ENCODE data around the gene SH3BP4. TPM values are rescaled to one million over a fixed set of nuclear protein-coding genes. Genes with fewer than 3 reads are reported as not detected.

The SH3BP4 gene
- total RNA-seq, 1 experiment from 2014 or later: 33.9 TPM

DNA sequence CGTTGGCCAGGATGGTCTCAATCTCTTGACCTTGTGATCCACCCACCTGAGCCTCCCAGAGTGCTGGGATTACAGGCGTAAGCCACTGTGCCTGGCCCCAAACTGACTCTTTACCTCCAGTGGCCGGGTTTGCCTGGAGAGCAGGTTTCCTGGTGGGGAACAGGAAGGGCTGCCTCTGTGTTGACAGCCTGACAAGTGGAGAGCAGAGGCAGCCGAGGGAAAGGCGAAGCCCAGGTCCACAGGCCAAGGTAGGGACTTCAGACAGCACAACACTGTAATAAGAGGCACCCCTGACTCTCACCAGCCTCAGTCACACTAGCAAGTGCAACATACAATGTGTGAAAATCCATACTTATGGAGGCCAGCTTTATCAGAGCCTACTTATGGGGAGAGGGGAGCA lies 16.5 kb upstream of the SH3BP4 start:
- in situ Hi-C loops (cut with HindIII; ENCODE audit: low pct_unique_long_range_greater_than_20kb, low sequenced_read_pairs): no loop called here
- DNase-seq (ENCODE audit: low read depth): no peak

DNA sequence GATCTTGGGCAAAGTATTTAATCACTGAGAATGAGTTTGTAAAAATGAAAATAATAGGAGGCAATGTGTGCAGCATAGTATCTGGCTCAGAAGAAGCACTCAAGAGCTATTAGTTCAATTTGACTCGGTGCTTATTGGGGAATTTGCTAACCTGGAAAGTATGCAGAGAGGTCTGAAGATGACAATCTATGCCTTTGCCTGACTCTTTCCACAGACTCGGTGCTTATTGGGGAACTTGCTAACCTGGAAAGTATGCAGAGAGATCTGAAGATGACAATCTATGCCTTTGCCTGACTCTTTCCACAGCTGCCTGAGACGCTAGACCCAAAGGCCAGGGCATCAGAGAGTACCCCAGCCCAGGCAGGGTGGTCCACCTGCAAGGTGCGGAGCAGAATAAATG lies 12.2 kb upstream of the SH3BP4 start:
- DNase-seq (ENCODE audit: low read depth): no peak
- in situ Hi-C loops (cut with HindIII; ENCODE audit: low pct_unique_long_range_greater_than_20kb, low sequenced_read_pairs): no loop called here

DNA sequence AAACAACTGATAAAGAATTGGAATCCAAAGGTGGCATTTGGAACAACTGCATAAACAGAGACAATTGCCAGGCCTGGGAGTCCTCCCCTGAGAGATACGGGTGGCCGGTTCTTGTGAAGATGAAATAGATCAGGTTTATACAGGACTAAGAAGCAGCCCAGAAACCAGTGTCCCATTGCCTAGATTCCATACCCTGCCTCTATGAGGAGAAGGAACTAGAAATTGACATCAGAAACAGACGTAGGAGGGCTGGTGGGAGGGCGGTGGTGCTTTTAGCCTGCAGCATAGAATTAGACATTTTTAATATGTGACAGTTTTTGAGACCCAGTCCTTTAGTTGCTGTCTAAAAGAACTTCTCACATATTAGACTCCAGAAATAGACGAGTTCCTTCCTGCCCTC lies 11.8 kb upstream of the SH3BP4 start:
- no peak for DNase-seq (ENCODE audit: low read depth)
- in situ Hi-C loops (cut with HindIII; ENCODE audit: low pct_unique_long_range_greater_than_20kb, low sequenced_read_pairs): no loop called here

DNA sequence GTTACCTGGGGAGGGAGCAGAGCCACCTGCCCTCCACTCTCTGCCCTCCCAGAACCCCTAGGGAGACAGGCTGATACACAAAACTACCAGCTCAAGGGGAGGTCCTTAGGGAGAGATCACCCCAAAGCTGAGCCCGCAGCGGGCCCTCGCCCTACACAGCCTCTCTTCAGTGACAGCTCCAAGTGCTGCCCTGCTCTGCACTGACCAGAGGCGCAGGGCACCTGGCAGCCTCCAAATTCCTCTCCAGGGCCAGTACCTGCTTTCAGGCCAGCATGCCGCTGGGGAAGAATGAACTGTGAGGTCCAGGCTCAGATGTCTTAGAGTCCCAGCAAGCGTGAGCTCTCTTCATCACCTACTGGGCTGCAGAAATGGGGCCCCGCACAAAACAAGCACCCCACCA lies 11.3 kb upstream of the SH3BP4 start:
- DNase-seq (ENCODE audit: low read depth): no peak
- in situ Hi-C loops (cut with HindIII; ENCODE audit: low pct_unique_long_range_greater_than_20kb, low sequenced_read_pairs): no loop called here

DNA sequence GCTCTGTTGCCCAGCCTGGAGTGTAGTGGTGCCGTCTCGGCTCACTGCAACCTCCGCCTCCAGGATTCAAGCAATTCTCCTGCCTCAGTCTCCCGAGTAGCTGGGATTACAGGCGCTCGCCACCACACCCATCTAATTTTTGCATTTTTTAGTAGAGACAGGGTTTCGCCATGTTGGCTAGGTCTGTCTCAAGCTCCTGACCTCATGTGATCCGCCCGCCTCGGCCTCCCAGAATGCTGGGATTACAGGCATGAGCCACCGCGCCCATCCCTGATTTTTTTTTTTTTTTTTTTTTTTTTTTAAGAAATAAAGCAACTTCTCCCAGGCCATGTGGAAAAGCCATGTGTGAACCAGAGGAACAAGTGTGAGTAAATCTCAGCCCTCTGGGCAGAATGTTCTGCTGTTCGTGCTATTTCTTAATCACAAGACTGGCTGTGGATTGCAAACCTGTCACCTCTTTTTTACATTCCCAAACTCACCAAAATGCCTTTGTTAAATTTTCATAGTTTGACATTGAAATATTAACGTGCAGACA lies 6.4 kb upstream of the SH3BP4 start:
- no peak for DNase-seq (ENCODE audit: low read depth)
- in situ Hi-C loops (cut with HindIII; ENCODE audit: low pct_unique_long_range_greater_than_20kb, low sequenced_read_pairs): no loop called here

DNA sequence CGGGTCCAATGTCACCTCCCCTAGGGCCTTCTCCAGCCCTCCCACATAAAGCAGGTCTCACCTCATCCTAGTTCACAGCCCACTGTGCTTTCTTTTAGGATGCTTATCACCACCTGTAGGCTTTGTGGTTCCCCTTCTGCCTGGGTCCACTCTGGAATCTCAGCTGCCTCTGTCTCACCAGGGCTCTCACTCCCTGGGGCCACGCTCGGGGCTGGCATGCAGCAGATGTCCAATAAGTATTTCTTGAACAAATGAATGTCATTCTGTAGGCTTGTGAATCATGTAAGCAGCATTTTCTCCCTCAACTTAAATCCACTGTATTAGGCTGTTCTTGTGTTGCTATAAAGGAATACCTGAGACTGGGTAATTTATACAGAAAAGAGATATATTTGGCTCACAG lies 4.3 kb upstream of the SH3BP4 start:
- DNase-seq (ENCODE audit: low read depth): no peak
- in situ Hi-C loops (cut with HindIII; ENCODE audit: low pct_unique_long_range_greater_than_20kb, low sequenced_read_pairs): no loop called here

DNA sequence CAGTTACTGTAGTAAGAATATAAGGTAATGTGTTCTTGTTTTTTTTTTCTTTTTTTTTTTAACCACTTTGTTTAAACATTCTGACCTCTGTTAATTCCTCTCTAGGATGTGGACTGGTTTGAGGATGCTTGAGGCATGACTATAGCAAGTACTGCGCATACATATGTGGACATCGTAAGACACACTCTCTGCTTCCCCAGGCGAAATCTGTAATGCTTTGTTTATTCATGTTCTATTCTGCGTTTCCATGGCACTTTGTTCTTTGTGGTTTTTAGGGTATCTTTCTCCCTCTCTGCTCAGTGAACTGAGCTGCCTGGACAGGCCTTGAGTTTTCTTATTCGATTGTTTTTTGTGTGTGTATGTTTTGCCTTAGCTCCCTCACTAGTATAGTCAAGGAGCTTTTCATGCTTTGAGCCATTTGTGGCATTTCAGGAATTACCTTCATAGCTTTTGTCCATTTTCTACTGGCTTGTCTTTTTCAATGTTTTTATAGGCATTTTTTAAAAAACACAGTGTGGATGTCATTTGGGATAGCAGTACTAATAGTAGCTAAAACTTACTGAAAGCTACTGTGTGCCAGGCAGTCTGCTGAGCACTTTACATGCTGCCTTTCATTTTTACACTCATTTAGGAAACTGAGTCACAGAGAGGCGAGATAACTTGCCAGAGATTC lies 1.9 kb upstream of the SH3BP4 start:
- peak; percentile 92 for DNase-seq (ENCODE audit: low read depth)
- in situ Hi-C loops (cut with HindIII; ENCODE audit: low pct_unique_long_range_greater_than_20kb, low sequenced_read_pairs): no loop called here

DNA sequence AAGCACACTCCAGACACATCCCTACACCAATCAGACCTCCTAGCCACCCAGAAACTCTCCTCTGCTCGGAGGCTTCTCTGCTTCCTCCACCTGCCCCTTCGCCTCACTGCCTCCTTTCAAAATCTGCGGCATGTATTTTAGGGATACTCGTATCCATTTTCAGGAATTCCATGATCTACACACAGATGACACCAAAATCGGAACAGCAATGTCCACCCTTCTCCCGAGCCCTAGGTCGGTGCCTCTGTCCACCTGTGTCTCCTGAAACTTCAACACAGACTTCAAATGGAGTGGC lies 1.4 kb upstream of the SH3BP4 start:
- no peak for DNase-seq (ENCODE audit: low read depth)
- in situ Hi-C loops (cut with HindIII; ENCODE audit: low pct_unique_long_range_greater_than_20kb, low sequenced_read_pairs): no loop called here

DNA sequence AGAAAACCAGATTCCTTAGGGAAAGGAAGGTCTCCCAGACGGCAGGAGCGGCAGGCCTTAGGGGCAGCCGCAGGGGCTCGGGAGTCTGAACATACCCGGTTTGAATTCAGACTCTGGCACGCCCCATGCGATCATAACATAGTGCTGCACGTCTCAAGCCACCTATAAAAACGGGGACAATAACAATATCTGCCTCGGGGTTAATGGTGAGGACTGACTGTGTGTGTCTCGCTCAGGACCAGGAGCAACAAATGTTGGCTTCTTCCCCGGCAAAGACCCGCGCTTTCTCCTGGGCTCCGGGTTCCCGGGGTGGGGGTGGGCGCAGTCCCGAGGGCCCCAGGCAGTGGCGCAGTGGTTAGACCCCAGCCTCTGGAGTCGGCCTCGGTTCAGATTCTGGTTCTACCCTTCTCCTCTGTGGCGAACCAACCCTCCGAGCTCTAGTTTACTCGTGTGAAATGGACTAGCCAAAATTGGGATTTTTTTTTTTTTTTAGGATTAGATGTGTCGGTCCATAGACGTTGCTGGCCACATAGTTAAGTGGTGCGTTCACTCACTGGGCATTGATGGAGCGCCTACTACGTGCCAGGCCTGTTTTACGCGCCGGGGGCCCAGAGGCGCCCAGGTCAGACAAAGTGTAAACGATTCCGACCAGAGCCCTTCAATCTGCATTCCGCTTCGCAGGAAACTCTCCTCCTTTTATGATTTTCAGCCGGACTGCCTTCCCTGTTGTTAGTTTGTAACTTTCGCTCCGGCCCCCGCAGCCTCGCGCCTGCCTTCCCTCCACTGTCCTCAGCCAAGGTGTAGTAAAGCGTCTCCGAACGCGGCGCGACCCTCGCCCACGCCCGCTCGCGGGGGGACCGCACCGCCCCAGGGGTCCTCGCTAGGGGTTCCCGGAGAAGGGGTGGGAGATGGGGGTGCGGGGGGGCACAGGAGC lies 820 bp upstream of the SH3BP4 start:
- in situ Hi-C loops (cut with HindIII; ENCODE audit: low pct_unique_long_range_greater_than_20kb, low sequenced_read_pairs): no loop called here
- no peak for DNase-seq (ENCODE audit: low read depth)

DNA sequence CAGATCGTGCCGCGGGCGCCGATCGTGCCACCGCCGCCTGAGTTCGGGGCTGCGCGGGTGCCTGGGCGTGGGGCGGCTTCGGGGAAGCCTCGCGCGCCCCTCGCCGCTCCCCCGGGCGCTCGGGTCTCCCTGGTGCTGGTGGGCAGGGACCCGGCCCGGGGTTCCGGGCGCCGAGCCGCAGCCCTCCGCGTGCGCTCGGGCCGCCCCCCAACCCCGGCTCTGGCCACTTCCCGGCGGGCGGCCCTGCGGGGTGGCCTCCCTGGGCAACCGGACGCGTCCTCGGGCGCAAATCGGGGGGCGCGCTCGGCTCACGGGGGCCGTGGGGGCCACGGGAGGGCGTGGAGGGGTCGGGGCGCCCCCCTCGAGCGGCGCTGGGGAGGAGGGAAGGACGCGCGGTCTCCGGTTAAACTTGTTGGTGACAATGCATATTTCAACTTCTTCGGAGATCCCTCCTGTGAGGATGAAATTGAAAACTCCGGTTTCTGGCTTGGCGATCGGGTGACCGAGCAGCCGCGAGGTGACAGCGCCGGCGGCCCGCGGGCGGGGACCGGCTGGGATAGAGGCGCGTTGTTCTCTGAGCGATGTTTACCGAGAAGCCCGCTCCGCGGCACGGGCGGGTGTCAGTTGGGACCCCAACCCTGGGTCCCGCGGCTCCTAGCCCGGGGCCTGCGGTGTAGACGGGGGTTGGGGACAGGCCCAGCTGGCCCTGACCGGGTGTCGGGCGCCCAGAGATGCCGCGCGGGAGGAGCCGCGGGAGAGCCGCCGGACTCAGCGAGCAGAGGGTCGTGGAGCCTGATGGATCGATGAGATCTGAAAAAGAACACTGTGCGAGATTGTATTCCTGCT lies 676 bp downstream of the SH3BP4 start:
- DNase-seq (ENCODE audit: low read depth): no peak
- in situ Hi-C loops (cut with HindIII; ENCODE audit: low pct_unique_long_range_greater_than_20kb, low sequenced_read_pairs): no loop called here

DNA sequence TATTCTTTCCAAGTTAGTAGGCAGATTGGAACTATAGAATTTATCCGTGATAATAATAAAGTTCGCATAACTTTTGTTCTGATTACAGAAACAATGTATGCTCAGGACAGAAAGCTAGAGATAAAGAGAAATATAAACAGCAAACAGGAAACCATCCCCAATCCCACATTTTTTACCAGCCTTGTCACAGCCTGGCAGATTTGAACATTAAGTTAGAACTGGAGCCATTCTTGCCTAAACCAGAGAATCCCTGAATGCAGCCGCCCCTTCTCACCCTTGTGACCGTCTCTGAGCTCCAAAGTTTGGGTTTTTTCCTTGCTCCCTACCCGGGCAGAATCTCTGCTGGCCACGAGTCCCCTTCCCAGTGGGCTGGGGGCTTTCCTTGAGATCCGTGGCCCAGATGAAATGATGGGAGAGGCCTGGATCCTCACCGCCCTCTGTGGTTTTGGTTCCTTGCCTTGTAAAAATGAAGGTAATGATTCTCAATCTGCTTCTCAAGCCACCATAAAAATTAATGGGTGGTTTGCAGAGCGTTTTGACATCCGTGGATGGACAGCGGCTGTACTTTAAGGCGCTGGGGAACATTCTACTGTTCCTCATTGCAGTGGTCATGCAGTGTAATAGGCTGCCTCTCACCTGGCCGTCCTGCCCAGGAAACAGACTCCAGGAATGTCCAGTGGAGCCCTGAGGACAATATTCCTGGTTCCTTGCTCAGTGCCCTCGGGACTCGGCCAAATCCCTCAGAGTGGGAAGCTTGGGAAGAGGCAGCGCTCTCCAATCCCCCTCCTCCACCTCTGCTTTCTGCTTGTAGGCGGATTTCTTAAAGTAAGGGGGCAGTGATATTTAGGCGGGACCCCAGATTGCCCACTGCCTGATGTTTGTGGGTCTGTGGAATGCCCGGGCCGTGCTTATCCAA lies 1.6 kb downstream of the SH3BP4 start:
- in situ Hi-C loops (cut with HindIII; ENCODE audit: low pct_unique_long_range_greater_than_20kb, low sequenced_read_pairs): no loop called here
- DNase-seq (ENCODE audit: low read depth): no peak

DNA sequence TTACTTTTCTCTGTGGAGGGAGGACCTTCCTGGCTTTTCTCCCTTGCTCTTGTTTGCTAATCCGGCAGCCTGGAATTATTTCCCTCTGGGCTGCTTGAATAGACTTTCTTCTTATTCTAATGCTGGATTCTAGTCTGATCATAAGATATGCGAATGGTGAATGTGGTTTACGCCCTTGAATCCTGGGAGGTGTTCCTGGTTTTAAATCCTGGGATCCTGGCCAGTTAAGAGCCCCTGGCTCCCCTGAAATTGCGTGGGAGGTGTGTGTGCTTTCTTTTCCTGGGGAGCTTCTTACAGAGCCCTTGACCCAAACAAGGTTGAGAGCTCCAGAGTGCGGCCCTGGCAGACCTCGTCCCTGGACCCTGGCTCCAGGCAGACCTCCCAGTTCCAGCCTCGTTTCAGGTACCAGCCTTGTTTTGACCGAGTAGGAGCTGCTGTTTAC lies 2.8 kb downstream of the SH3BP4 start:
- no peak for DNase-seq (ENCODE audit: low read depth)
- in situ Hi-C loops (cut with HindIII; ENCODE audit: low pct_unique_long_range_greater_than_20kb, low sequenced_read_pairs): no loop called here

DNA sequence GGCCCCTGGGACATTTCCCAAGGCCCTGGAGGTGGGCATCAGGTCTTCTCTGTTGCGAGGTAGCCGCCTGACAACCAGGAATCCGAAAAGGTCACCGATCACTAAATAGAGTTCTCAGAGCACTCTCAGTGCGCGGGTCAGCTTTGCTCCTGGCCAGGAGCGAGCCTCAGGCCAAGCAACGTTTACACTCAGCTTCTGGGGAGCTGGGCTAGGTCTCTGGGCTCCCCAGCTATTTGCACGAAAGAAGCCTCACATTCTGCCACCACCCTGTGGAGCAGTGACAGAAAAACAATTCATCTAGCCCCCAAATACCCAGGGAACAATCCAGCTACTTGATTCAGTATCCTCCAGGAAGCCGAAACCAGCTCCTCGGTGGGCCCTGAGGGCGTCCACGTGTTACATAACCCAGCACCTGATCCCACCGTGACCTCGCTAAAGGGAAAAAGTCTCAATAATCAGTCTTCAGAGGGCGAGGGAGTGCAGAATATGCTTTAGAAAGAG lies 3.3 kb downstream of the SH3BP4 start:
- in situ Hi-C loops (cut with HindIII; ENCODE audit: low pct_unique_long_range_greater_than_20kb, low sequenced_read_pairs): no loop called here
- DNase-seq (ENCODE audit: low read depth): no peak

DNA sequence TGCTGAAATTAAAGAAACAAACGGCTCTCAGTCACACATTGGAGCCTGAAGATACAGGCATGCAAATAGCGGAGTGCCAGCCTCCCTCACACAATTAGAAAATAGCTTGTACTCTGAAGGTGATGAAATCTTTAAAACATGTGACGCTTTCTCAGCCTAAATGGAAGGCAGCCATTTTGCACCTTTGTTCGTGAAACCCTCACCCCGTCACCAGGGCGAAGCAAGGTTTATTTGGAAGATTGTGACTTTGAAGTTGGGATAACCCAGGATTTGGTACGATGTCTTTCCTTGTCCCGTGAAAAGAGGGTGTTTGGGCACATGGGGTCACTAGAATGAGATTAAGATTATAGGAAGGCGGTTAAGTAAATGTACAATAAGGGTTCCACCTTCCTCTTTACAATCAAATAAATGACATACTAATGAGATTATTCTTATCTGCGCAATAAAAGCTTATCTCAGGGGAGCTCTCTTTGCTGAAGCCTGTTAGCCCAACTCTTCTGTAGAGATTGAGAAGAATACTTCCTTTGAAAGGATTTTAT lies 4.2 kb downstream of the SH3BP4 start:
- DNase-seq (ENCODE audit: low read depth): no peak
- in situ Hi-C loops (cut with HindIII; ENCODE audit: low pct_unique_long_range_greater_than_20kb, low sequenced_read_pairs): no loop called here

DNA sequence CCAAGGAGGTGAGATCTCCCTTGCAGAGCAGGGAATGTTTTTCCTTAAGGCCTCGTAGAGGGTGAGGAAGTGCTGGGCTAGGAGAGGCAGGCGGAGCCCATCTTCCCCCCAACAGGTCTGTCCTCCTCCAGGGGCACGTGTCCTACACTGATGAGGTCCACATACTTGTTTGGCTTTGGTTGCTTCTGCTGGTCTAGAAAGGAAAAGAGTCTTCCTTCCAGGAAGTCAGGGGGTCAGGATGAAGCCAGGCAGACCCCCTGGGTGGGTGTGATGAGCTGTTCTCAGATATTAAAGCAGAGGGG lies 6.0 kb downstream of the SH3BP4 start:
- no peak for DNase-seq (ENCODE audit: low read depth)
- in situ Hi-C loops (cut with HindIII; ENCODE audit: low pct_unique_long_range_greater_than_20kb, low sequenced_read_pairs): no loop called here

DNA sequence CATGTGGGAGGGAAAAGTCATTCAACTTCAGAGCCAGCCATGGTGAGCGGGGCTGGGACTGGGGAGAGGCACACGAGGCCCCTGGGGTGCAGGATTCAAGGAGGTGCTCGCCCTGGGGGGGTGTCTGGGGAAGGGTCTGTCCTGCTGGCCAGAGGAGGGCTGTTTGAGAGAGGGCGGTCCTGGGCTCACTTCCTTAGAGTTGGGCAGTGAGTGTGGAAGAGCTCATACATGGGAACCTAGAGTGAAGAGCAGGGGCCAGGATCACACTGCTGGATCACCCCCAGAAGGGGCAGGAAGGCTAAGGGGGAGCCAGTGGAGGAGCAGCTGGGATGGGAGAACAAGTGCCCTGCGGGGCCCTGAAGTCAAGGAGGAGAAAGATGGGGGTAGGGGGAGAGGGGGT lies 6.5 kb downstream of the SH3BP4 start:
- no peak for DNase-seq (ENCODE audit: low read depth)
- in situ Hi-C loops (cut with HindIII; ENCODE audit: low pct_unique_long_range_greater_than_20kb, low sequenced_read_pairs): no loop called here

DNA sequence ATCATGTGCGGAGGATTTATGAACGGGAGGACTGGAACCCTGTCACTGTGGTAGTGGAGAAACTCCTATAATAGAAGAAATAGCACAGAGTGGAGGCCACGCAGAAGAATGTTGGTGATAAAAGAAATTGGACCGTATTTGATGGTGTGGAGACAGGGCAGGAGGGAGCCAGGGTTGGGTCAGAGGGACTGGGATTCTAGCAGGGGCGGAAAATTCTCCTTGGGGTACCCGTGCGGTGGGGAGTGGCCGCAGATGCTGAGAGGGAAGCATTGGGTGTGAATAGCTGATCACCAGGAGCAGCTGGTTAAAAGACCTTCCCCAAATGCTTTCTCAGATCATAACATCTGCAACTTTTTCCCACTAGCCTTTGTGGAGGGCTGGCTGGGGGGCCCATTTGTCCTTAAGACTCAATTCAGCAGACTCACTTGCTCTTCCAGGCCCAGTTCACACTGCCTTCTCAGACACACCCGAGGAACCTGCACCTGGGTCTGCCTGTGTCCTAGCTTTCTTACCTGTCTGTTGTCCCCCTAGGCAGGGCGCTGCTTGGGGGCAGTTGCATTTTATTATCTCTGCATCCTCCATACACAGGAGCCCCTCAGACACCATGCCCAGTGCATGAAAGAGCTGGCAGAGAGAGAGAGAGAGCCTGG lies 7.1 kb downstream of the SH3BP4 start:
- no peak for DNase-seq (ENCODE audit: low read depth)
- in situ Hi-C loops (cut with HindIII; ENCODE audit: low pct_unique_long_range_greater_than_20kb, low sequenced_read_pairs): no loop called here

Data from Caki2 (cell line).